ENCODE measurements around the gene RAD52. TPM values are rescaled to one million over a fixed set of nuclear protein-coding genes. Genes with fewer than 3 reads are reported as not detected.

RAD52 gene
- total RNA-seq, 1 donor from 2014 or later = 21.2 TPM

DNA sequence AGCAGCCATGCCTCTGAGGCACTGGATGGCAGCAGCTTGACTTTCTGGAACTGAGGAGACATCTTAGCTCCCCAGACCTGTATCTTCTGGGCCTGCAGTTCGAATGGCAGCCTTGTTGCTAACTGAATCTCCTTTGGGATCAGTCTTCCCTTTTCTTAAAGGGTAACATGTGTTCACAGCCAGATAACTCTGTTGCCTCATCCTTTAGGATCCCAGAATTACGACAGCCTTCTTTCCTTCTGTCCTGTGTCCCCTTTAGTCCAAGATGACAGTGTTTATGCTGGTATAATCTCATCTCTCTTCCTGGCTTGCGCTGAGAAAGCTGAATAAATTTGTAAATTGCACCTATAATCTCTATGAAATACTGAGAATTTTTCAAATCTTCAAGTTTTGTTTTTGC lies 32.5 kb upstream of the RAD52 start:
- H3K4me3 Mint-ChIP-seq = no peak overlapping the region
- no peaks in the 10 kb centered on the region for H3K9me3 Mint-ChIP-seq
- no peaks in the 10 kb centered on the region for H3K4me1 Mint-ChIP-seq
- no peak overlapping the region for H3K27ac Mint-ChIP-seq (ENCODE audit: unreplicated experiment)
- no peaks in the 10 kb centered on the region for H3K27me3 Mint-ChIP-seq (ENCODE audit: low read depth)
- H3K36me3 Mint-ChIP-seq (ENCODE audit: low read depth) = no peaks in the 10 kb centered on the region
- no peak for DNase-seq (ENCODE audit: low read depth, low spot score)
- TF ChIP-seq, protein P1, sequence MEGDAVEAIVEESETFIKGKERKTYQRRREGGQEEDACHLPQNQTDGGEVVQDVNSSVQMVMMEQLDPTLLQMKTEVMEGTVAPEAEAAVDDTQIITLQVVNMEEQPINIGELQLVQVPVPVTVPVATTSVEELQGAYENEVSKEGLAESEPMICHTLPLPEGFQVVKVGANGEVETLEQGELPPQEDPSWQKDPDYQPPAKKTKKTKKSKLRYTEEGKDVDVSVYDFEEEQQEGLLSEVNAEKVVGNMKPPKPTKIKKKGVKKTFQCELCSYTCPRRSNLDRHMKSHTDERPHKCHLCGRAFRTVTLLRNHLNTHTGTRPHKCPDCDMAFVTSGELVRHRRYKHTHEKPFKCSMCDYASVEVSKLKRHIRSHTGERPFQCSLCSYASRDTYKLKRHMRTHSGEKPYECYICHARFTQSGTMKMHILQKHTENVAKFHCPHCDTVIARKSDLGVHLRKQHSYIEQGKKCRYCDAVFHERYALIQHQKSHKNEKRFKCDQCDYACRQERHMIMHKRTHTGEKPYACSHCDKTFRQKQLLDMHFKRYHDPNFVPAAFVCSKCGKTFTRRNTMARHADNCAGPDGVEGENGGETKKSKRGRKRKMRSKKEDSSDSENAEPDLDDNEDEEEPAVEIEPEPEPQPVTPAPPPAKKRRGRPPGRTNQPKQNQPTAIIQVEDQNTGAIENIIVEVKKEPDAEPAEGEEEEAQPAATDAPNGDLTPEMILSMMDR (conservative IDR thresholded peaks at IDR 0.05) = no peak

DNA sequence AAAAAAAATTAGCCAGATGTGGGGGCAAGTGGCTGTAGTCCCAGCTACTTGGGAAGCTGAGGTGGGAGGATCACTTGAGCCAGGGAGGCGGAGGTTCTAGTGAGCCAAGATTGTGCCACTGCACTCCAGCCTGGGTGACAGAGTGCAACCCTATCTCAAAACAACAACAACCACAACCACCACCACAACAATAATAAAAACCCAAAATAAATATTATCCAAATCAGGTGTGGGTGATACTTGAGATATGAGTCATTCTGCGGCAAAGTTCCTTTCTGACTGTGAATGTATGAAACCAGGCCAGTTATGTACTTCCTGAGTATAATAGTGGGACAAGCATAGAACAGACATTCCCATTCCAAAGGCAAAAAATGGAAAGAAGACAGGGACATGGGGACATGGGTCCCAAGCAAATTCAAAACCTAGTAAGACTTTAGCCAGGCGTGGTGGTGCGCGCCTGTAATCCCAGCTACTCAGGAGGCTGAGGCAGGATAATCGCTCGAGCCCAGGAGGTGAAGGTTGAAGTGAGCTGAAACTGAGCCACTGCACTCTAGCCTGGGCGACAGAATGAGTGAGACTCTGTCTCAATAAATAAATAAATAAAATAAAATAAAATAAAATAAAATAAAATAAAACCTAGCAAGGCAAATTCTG lies 31.8 kb upstream of the RAD52 start:
- no peak overlapping the region for H3K27ac Mint-ChIP-seq (ENCODE audit: unreplicated experiment)
- H3K27me3 Mint-ChIP-seq (ENCODE audit: low read depth) = no peaks in the 10 kb centered on the region
- no peaks in the 10 kb centered on the region for H3K4me1 Mint-ChIP-seq
- no peaks in the 10 kb centered on the region for H3K36me3 Mint-ChIP-seq (ENCODE audit: low read depth)
- H3K9me3 Mint-ChIP-seq = no peaks in the 10 kb centered on the region
- no peak overlapping the region for H3K4me3 Mint-ChIP-seq
- DNase-seq (ENCODE audit: low read depth, low spot score) = no peak
- TF ChIP-seq, protein P1 (conservative IDR thresholded peaks at IDR 0.05) = no peak

DNA sequence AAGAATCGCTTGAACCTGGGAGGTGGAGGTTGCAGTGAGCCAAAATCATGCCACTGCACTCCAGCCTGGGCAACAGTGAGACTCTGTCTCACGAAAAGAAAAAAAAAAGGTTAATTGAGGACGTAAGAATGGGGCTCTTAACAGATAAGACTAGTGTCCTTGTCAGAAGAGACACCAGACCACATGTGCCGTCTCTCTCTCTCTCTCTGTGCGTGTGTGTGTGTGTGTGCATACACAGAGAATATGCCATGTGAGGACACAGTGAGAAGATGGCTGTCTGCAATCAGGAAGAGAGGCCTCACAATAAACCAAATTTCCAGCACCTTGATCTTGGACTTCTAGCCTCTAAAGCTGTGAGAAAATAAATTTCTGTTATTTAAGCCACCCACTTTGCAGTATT lies 29.9 kb upstream of the RAD52 start:
- DNase-seq (ENCODE audit: low read depth, low spot score) = no peak
- TF ChIP-seq, protein P1 (conservative IDR thresholded peaks at IDR 0.05) = no peak
- H3K4me1 Mint-ChIP-seq = no peaks in the 10 kb centered on the region
- H3K36me3 Mint-ChIP-seq (ENCODE audit: low read depth) = peaks cover 3% of the 10 kb centered on the region
- no peak overlapping the region for H3K27ac Mint-ChIP-seq (ENCODE audit: unreplicated experiment)
- no peaks in the 10 kb centered on the region for H3K9me3 Mint-ChIP-seq
- H3K4me3 Mint-ChIP-seq = no peak overlapping the region
- no peaks in the 10 kb centered on the region for H3K27me3 Mint-ChIP-seq (ENCODE audit: low read depth)

DNA sequence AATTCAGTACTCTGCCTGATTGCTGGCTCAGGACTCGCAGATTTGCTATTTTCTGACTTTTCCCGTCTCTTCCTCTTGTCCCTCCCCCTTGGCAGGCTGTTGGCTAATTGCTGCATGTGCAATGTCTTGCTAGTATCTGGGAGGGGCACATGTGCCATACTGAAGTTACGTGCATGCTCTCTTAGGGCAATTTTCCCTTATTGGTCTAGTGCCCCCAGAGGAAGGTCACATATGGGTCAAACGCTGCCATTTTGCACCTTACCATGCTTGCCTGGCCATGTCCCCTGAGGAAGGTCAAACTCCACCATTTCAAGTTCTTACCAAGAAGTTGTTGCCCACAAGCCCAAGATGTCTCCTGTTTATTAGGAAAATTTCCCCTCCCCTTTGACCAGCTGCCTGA lies 27.7 kb upstream of the RAD52 start:
- peaks cover 3% of the 10 kb centered on the region for H3K36me3 Mint-ChIP-seq (ENCODE audit: low read depth)

DNA sequence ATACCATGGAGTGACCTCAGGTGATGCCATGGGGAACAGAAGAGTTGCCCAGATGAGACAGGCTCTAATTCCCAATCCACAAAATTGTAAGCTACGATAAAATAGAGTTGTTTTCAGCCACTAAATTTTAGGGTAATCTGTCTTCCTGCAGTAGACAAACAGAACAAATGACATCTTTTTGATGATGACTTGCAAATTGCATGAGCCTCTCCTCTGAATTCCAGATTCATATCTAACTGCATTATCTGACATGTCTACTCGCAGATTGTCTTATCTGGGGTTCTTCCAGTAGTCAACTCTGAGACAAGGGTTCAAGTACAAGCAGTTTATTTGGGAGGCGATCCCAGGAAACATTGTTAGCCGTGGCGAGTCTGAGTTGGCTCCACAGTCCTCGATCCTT lies 27.1 kb upstream of the RAD52 start:
- TF ChIP-seq, protein P1 (conservative IDR thresholded peaks at IDR 0.05) = no peak
- H3K4me3 Mint-ChIP-seq = no peak overlapping the region
- DNase-seq (ENCODE audit: low read depth, low spot score) = no peak
- no peaks in the 10 kb centered on the region for H3K9me3 Mint-ChIP-seq
- peaks cover 3% of the 10 kb centered on the region for H3K36me3 Mint-ChIP-seq (ENCODE audit: low read depth)
- H3K27ac Mint-ChIP-seq (ENCODE audit: unreplicated experiment) = no peak overlapping the region
- no peaks in the 10 kb centered on the region for H3K27me3 Mint-ChIP-seq (ENCODE audit: low read depth)
- H3K4me1 Mint-ChIP-seq = no peaks in the 10 kb centered on the region

More for the DNA sequence above, 27.7 kb upstream of the RAD52 start:
- H3K4me1 Mint-ChIP-seq = no peaks in the 10 kb centered on the region
- H3K27me3 Mint-ChIP-seq (ENCODE audit: low read depth) = no peaks in the 10 kb centered on the region
- no peaks in the 10 kb centered on the region for H3K9me3 Mint-ChIP-seq
- H3K4me3 Mint-ChIP-seq = no peak overlapping the region
- no peak for DNase-seq (ENCODE audit: low read depth, low spot score)
- H3K27ac Mint-ChIP-seq (ENCODE audit: unreplicated experiment) = no peak overlapping the region
- TF ChIP-seq, protein P1 (conservative IDR thresholded peaks at IDR 0.05) = no peak

Measured in neural crest cell (in vitro differentiated cells).